Umbilical cord (tissue), 2 donors: ENCODE measurements around the gene TBX6. TPM values are rescaled to one million over a fixed set of nuclear protein-coding genes. Genes with fewer than 3 reads are reported as not detected.

ENCODE experiments used
- DNase-seq: peaks from one replicate; pipeline ENCODE4 v3.0.0-alpha.2; 2015; ENCODE audit warnings: low spot score
- total RNA-seq: library from RNA; depleted of rRNA; stranded (reverse); fragments of >200 nt; gene quantifications from one replicate; pipeline ENCODE4 v1.2.3, GENCODE V29; 2014; ENCODE audit warnings: low replicate concordance; ENCODE audit not compliant: insufficient read depth

Gene TBX6
- total RNA-seq, 1 donor from 2014 or later: 0.48 TPM

DNA sequence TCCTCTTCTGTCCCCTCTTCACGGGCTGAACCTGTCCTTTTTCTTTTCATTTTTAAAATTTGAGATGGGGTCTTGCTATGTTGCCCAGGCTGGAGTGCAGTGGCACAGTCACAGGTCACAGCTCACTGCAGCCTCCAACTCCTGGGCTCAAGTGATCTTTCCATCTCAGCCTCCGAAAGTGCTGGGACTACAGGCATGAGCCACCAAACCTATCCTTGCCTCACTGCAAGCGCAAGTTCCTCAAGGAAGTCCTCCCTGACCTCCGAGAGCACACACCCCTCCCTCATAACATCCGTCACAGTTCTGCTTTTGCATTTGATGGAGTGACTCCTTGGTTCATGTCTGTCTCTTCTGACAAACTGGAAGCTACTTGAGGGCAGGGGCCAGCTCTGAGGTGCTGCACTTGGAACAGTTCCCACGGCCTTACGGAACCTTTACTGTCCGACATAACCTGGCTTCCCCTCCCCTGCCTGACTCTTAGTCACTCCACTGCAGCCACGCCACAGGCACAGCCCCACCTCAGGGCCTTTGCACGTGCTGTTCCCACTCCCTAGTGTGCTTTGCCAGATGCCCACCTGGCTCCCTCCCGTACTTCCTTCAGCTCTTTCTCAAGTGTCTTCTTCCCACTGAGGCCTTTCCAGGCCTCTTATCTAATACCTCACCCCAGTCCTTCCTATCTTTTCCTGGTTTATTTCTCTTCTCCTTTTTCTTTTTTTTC lies 4.4 kb downstream of the TBX6 start:
- DNase-seq: no peak

GRCh38 chr16:30086291-30087140 lies 5.2 kb downstream of the TBX6 start:
- no peak for DNase-seq

DNA sequence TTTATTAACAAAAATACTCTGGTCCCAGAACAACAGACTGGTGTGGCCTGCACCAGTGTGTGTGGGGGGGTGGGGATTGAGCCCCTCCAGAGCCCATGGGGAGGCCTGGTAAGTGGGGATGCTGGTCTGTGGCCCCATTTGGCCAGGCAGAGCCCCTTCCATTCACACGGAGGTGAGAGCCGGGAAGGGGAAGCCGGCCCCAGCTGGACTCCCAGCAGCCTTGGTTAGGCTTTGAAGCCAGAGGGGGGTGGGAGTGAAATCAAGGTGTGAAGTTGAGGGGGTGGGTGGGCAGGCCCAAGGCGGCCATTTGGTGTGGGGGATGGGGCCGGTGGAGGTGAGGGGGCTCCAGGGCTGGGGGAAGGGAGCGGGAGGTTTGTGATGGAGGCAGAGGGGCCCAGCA lies 5.9 kb downstream of the TBX6 start:
- DNase-seq: no peak

GRCh38 chr16:30085247-30085646 lies 6.5 kb downstream of the TBX6 start:
- no peak for DNase-seq

- DNase-seq: no peak
Observed at GRCh38 chr16:30084816-30085159, 6.9 kb downstream of the TBX6 start.

DNA sequence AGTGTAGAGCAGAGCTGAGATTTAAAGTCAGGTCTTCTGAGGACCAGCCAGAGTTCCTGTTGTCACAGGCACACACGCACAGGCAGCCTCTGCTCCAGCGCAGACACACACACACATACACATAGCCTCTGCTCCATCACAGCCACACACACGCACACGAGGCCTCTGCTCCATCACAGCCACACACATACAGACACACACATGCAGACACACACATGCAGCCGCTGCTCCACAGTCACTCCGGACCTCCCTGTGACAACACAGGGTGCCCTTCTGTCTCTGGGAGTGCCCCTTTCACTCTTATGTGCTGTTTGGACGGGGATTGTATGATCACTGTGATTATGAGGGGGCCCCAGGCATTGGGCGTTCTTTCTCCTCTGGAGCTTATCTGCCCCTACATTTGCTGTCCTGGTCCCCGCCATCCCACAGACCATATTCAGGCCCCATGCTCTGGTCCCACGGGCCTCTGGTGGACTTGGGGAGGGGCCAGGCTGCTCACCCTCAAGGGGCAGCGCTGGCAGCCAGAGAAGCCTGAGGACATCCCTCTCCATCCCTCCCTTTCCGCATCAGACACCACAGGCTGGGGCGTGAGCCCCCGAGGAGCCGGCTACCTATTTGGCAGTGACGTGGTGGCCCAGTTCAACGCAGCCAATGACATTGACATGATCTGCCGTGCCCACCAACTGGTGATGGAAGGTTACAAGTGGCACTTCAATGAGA lies 7.5 kb downstream of the TBX6 start:
- DNase-seq: no peak

- DNase-seq: no peak
Observed at GRCh38 chr16:30083216-30084055, 8.3 kb downstream of the TBX6 start.

GRCh38 chr16:30082545-30083090 lies 9.1 kb downstream of the TBX6 start:
- DNase-seq: no peak

- DNase-seq: no peak
Observed at GRCh38 chr16:30079480-30079879, 12.2 kb downstream of the TBX6 start.

DNA sequence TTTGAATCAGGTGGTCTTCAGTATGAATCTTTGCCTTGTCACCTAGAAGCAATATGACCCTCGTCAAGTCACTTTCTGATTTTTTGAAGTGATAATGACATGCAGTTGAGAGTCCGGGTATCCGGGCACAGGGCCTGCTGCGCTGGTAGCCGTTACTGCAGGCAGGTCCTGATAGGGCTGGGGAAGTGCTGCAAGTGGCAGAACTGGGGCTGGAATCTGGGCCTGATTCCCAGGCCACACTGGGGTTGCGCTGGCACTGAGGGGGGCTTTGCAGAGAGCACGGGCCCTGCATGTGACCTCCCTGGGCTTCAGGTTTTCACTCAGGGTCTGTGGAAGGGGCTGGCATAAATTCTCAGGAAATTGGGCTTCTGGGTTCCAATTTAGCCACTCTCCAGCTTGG lies 13.0 kb downstream of the TBX6 start:
- DNase-seq: no peak

GRCh38 chr16:30077656-30078055 lies 14.1 kb downstream of the TBX6 start:
- DNase-seq: no peak

- no peak for DNase-seq
Observed at GRCh38 chr16:30076276-30076791, 15.4 kb downstream of the TBX6 start.

DNA sequence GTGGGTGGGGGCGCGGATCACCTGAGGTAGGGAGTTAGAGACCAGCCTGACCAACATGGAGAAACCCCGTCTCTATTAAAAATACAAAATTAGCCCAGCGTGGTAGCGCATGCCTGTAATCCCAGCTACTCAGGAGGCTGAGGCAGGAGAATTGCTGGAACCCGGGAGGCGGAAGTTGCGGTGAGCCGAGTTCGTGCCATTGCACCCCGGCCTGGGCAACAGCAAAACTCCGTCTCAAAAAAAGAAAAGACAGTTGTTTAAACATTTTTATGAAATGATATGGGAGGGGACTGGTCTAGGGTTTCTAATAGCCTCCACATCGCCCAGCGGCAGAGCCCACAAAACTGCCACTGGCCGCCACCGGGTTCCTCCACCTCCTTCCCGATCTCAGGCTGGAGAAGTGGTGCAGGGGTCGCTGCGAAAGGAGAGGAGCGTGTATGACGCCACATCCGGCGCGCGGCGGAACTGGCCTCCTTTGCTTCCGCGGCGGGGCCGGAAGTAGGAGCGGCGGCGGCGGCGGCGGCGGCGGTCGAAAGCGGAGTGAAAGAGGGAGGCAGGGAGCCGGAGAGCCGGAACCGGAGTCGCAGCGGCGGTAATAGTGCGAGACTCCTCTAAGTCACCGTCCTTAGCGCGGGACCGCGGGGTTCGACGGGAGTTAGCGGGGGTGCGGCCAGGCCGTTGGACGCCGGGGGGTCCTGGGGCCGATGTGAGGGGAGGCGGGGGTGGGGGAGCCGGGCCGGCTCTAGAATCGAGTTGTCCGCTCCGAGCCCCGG lies 16.0 kb downstream of the TBX6 start, which contains the start of gene PPP4C:
PPP4C (plus strand) TSS at position 492 of the 773 bp plus-strand sequence. CDS start 384 bp downstream, outside the sequence.
- peak; percentile 92 for DNase-seq

DNA sequence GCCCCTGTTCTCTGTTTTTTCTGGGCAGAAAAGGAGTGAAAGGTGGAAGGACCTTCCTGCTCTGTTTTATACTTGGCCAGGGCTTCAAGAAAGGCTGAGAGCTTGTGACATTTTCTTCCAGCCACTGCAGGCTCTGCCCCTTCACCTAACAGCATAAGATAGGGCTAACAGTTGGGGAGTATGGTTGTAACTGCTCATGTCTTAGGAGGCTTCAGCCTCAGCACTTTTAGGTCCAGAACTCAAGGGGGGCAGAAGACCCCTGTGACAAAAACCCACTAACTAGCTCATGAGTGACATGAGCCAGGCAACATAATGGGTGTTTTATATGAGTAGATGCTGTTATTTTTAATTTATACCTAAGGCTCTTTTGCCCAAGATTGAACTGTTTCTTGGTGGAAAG lies 21.2 kb downstream of the TBX6 start:
- no peak for DNase-seq

DNA sequence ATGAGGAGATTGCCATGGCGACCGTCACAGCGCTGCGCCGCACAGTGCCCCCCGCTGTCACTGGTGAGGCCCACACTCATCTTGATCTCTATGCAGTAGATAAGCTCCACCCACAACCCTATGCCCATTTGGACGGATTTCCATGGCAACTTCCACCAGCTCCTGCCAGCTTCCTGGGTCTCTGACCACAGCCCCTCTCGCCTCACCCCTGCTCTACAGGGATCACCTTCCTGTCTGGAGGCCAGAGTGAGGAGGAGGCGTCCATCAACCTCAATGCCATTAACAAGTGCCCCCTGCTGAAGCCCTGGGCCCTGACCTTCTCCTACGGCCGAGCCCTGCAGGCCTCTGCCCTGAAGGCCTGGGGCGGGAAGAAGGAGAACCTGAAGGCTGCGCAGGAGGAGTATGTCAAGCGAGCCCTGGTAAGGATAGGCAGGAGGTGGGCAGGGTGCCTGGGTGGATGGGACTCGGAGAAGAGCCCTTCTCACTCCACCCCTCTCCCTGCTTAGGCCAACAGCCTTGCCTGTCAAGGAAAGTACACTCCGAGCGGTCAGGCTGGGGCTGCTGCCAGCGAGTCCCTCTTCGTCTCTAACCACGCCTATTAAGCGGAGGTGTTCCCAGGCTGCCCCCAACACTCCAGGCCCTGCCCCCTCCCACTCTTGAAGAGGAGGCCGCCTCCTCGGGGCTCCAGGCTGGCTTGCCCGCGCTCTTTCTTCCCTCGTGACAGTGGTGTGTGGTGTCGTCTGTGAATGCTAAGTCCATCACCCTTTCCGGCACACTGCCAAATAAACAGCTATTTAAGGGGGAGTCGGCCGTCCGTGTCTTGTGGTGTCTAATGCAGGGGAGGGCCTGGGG lies 21.9 kb downstream of the TBX6 start:
- DNase-seq: no peak

DNA sequence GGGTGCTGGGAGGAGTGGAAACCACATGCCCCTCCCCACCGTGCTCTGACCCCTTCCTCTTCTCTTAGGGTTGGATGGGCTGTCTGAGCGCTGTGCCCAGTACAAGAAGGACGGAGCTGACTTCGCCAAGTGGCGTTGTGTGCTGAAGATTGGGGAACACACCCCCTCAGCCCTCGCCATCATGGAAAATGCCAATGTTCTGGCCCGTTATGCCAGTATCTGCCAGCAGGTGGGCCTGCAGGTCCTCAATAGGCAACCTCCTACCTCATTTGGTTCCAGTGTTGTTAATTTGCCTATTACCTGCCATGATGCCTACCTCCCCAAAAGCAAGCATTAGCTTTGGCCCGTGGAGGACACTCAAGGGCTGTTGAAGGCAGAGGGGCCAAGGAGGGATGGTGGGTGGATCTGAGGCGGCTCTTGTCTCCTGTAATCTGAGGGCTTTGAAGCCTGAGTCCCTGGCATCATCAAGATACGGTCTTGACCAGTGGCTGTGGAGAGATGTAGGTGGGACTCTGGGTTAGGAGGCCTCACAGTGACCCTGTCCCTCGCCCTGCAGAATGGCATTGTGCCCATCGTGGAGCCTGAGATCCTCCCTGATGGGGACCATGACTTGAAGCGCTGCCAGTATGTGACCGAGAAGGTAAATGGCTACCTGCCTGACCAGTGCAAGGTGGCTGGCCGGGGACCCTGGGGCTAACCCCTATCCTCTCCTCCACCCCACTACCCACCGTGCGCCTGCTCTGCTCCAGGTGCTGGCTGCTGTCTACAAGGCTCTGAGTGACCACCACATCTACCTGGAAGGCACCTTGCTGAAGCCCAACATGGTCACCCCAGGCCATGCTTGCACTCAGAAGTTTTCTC lies 22.7 kb downstream of the TBX6 start:
- DNase-seq: no peak

DNA sequence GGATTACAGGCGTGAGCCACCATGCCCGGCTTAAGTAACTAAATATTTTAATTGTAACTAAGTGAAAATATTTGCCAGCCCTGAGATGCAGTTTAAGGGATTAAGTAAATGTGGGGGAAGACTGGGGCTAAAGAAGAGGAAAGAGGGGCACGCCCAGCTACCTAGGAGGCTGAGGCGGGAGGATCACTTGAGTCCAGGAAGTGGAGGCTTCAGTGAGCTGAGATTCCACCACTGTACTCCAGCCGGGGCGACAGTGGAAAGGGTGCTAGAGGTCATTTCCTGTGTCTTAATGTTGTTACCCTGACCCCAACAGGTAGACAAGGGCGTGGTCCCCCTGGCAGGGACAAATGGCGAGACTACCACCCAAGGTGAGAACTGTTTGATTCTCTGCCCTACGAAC lies 23.4 kb downstream of the TBX6 start:
- no peak for DNase-seq

DNA sequence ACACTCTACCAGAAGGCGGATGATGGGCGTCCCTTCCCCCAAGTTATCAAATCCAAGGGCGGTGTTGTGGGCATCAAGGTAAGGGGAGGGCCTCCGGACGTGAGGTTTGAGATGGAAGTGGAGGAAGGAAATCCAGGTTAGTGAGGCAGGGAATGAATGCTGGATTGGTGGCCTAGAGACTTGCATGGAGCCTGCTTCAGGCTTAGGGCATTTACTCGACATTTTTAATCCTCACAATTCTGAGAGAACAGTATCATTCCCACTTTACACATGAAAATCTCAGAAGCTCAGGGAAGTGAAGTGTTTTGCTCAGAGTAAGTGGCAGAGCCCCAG lies 24.2 kb downstream of the TBX6 start:
- no peak for DNase-seq
